Tibial nerve (tissue), 4 donors: ENCODE results near the gene FBXW11. TPM values are rescaled to one million over a fixed set of nuclear protein-coding genes. Genes with fewer than 3 reads are reported as not detected.

ENCODE experiments used
- DNase-seq, 2 donors: peaks; one replicate each; pipeline ENCODE4 v3.0.0-alpha.2; 2019; ENCODE audit warnings: low spot score in 2 of 2
- H3K27ac ChIP-seq, 4 donors: fragments of 200-600 bp; sonication (generic) in 3 of 4; one replicate each; pipeline ENCODE4 v1.5.1; 2017 to 2019; ENCODE audit warnings: mild to moderate bottlenecking in 1 of 4
- H3K27me3 ChIP-seq, 2 donors: fragments of 200-600 bp; sonication (generic) in 1 of 2; one replicate each; pipeline versions ENCODE4 v1.5.1 to v1.6.0; 2017 to 2019
- H3K36me3 ChIP-seq, 3 donors: fragments of 200-600 bp; sonication (generic); one replicate each; pipeline ENCODE4 v1.5.1; 2018 to 2019
- H3K4me1 ChIP-seq, 4 donors: fragments of 200-600 bp; sonication (generic) in 3 of 4; one replicate each; pipeline ENCODE4 v1.5.1; 2017 to 2019
- H3K4me3 ChIP-seq, 4 donors: fragments of 200-600 bp; sonication (generic) in 3 of 4; one replicate each; pipeline ENCODE4 v1.5.1; 2017 to 2019; ENCODE audit warnings: mild to moderate bottlenecking in 1 of 4, moderate library complexity in 1 of 4
- H3K9me3 ChIP-seq, 4 donors: fragments of 200-600 bp; sonication (generic) in 3 of 4; one replicate each; pipeline ENCODE4 v1.5.1; 2017 to 2019
- CTCF ChIP-seq, 5 experiments: fragments of 200-600 bp in 3 of 5; fragments of 450-650 bp in 2 of 5; sonication (generic) in 3 of 5; IDR thresholded peaks; one replicate each; pipeline ENCODE4 v1.5.1; 2016 to 2019; ENCODE audit warnings: antibody characterized with exemption in 5 of 5, mild to moderate bottlenecking in 3 of 5, moderate library complexity in 2 of 5
- EP300 ChIP-seq, 2 donors: sonication (generic); formaldehyde crosslinking; IDR thresholded peaks; one replicate each; pipeline ENCODE4 v1.6.1; 2017; ENCODE audit warnings: antibody characterized with exemption in 2 of 2, mild to moderate bottlenecking in 1 of 2
- POLR2A ChIP-seq, 2 donors: fragments of 450-650 bp; IDR thresholded peaks; one replicate each; pipeline ENCODE4 v1.6.1; 2017; ENCODE audit warnings: antibody characterized with exemption in 2 of 2, mild to moderate bottlenecking in 2 of 2, moderate library complexity in 2 of 2
- WGBS, 2 donors: methylation state at CpG; one replicate each; pipeline ENCODE4 v1.1.5; 2018; 5-methylcytosine and 5-hydroxymethylcytosine counted together
- total RNA-seq, 4 donors: library from RNA; depleted of rRNA; stranded (reverse); fragments of >200 nt; gene quantifications; one replicate each; pipeline ENCODE4 v1.1.0, GENCODE V29; 2016

Gene FBXW11
- total RNA-seq, 4 donors from 2014 or later, result 49.2 to 96.4 (median 73.4) TPM

GRCh38 chr5:171966964-171967363 lies 39.5 kb downstream of the FBXW11 start:
- 71 to 76% methylated on average over 2 of the region's 2 CpGs for whole genome bisulfite sequencing, 2 donors
- peaks cover 0 to 55% (median 10%) of the 10 kb centered on the region in 4 donors for H3K4me1 ChIP-seq

GRCh38 chr5:171966270-171966669 lies 40.2 kb downstream of the FBXW11 start:
- H3K4me3 ChIP-seq, result no peak overlapping the region
- WGBS, 2 donors, result 42 to 63% methylated on average over 2 of the region's 2 CpGs
- DNase-seq, result no peak
- TF ChIP-seq EP300 (IDR thresholded peaks at IDR 0.05), result no peak
- no peak for TF ChIP-seq CTCF (IDR thresholded peaks at IDR 0.05)
- no peak for TF ChIP-seq POLR2A (IDR thresholded peaks at IDR 0.05)
- H3K27me3 ChIP-seq, result no peaks in the 10 kb centered on the region
- H3K36me3 ChIP-seq, result no peaks in the 10 kb centered on the region
- H3K4me1 ChIP-seq, result peaks cover 0 to 58% (median 10%) of the 10 kb centered on the region in 4 donors
- no peak overlapping the region for H3K27ac ChIP-seq
- H3K9me3 ChIP-seq, result no peaks in the 10 kb centered on the region

More at GRCh38 chr5:171966964-171967363, 39.5 kb downstream of the FBXW11 start:
- DNase-seq, result no peak
- TF ChIP-seq CTCF (IDR thresholded peaks at IDR 0.05) (no peak), EP300 (IDR thresholded peaks at IDR 0.05) (no peak), POLR2A (IDR thresholded peaks at IDR 0.05) (no peak)
- Histone ChIP-seq H3K36me3 (no peaks in the 10 kb centered on the region), H3K4me3 (no peak overlapping the region), H3K27me3 (no peaks in the 10 kb centered on the region), H3K9me3 (no peaks in the 10 kb centered on the region), H3K27ac (no peak overlapping the region)

GRCh38 chr5:171965745-171966144 lies 40.7 kb downstream of the FBXW11 start:
- H3K27me3 ChIP-seq, result no peaks in the 10 kb centered on the region
- no peak for DNase-seq
- no peak overlapping the region for H3K4me3 ChIP-seq
- TF ChIP-seq EP300 (IDR thresholded peaks at IDR 0.05), result no peak
- TF ChIP-seq CTCF (IDR thresholded peaks at IDR 0.05), result no peak
- no peak for TF ChIP-seq POLR2A (IDR thresholded peaks at IDR 0.05)
- peaks cover 0 to 59% (median 10%) of the 10 kb centered on the region in 4 donors for H3K4me1 ChIP-seq
- no peaks in the 10 kb centered on the region for H3K9me3 ChIP-seq
- 71 to 74% methylated on average over 6 of the region's 6 CpGs for WGBS, 2 donors
- H3K27ac ChIP-seq, result no peak overlapping the region
- H3K36me3 ChIP-seq, result no peaks in the 10 kb centered on the region

- DNase-seq, result no peak
- TF ChIP-seq POLR2A (IDR thresholded peaks at IDR 0.05) (no peak), EP300 (IDR thresholded peaks at IDR 0.05) (no peak), CTCF (IDR thresholded peaks at IDR 0.05) (no peak)
- WGBS, 2 donors, result 66 to 71% methylated on average over 2 of the region's 2 CpGs
- Histone ChIP-seq H3K4me1 (peaks cover 0 to 64% (median 10%) of the 10 kb centered on the region in 4 donors), H3K9me3 (no peaks in the 10 kb centered on the region), H3K27me3 (no peaks in the 10 kb centered on the region), H3K27ac (no peak overlapping the region), H3K4me3 (no peak overlapping the region), H3K36me3 (no peaks in the 10 kb centered on the region)
Measured at GRCh38 chr5:171963416-171963815, 43.0 kb downstream of the FBXW11 start.

- Histone ChIP-seq H3K4me1 (peaks cover 0 to 78% (median 26%) of the 10 kb centered on the region in 4 donors), H3K9me3 (no peaks in the 10 kb centered on the region), H3K36me3 (no peaks in the 10 kb centered on the region), H3K27me3 (no peaks in the 10 kb centered on the region), H3K4me3 (no peak overlapping the region), H3K27ac (peak overlapping the region in 1 of 4 donors; percentile 21)
- WGBS, 2 donors, result 70 to 72% methylated on average over 3 of the region's 3 CpGs
- peak in 1 of 2 donors; percentile 32 for DNase-seq
- TF ChIP-seq EP300 (IDR thresholded peaks at IDR 0.05) (peak in 1 of 2 donors; percentile 11), POLR2A (IDR thresholded peaks at IDR 0.05) (no peak), CTCF (IDR thresholded peaks at IDR 0.05) (no peak)
Measured at GRCh38 chr5:171961117-171961516, 45.3 kb downstream of the FBXW11 start.
